K562 (cell line): ENCODE results near the gene FOSL2. TPM values are rescaled to one million over a fixed set of nuclear protein-coding genes. Genes with fewer than 3 reads are reported as not detected.

Source experiments
- ATAC-seq: fragments of 200-7000 bp; cut with Tn5 transposase; 3 replicates; pipeline ENCODE4 v1.9.1; 2020; ENCODE audit warnings: moderate library complexity
- BruUV-seq: library from RNA; stranded (reverse); fragments of 400-500 nt; replicated peaks from 2 replicates; lab custom pipeline; 2021; lab: Mats Ljungman, UMichigan
- CTCF ChIA-PET: fragments of 300-600 bp; formaldehyde crosslinking; extraction: SDS; loops from one replicate; lab custom pipeline; 2021; ENCODE audit warnings: low intra/inter-chr PET ratio; lab: Yijun Ruan, JAX
- POLR2A ChIA-PET: fragments of 300-600, 350-650 bp; sonication (Branson Sonifier 250); formaldehyde crosslinking; extraction: SDS; loops from one replicate; lab custom pipeline; 2021; ENCODE audit warnings: antibody characterized with exemption, inconsistent platforms; lab: Yijun Ruan, JAX
- DNase-seq, 4 experiments: peaks; one replicate each; pipeline versions ENCODE4 v3.0.0 to v3.0.0-alpha.2; 2011 to 2018; ENCODE audit warnings: low spot score in 3 of 4, mixed read lengths in 3 of 4; ENCODE audit errors: extremely low read depth in 1 of 4
- FAIRE-seq: peaks from 2 replicates; lab custom pipeline; 2011; peaks lifted over from hg19 to GRCh38; lab: Jason Lieb, UNC
- H2AFZ ChIP-seq: 2 replicates; pipeline ENCODE4 v1.6.0; 2011; ENCODE audit warnings: low read depth, low read length, control low read depth, inconsistent platforms
- H3K27ac ChIP-seq: fragments of 200-600 bp; 3 replicates; pipeline ENCODE4 v1.8.0; 2011; ENCODE audit warnings: low read depth, mild to moderate bottlenecking, control low read depth, inconsistent platforms, low read length, moderate library complexity, mixed read lengths; ENCODE audit errors: extremely low read depth
- H3K27me3 ChIP-seq, 2 experiments: fragments of 300-600 bp in 1 of 2; 2 replicates in 1 of 2; 3 replicates in 1 of 2; pipeline versions ENCODE4 v1.6.0 to v1.8.0; 2011; ENCODE audit warnings: inconsistent platforms in 2 of 2, low read length in 2 of 2, mild to moderate bottlenecking in 1 of 2, mixed read lengths in 1 of 2, moderate library complexity in 1 of 2; ENCODE audit not compliant: control insufficient read depth in 2 of 2, insufficient read depth in 2 of 2
- H3K36me3 ChIP-seq: fragments of 300-600 bp; 3 replicates; pipeline ENCODE4 v1.8.0; 2011; ENCODE audit warnings: mild to moderate bottlenecking, low read length, inconsistent platforms; ENCODE audit not compliant: control insufficient read depth, insufficient read depth
- H3K4me1 ChIP-seq, 2 experiments: fragments of 200-600 bp in 1 of 2; replicated peaks in 1 of 2; 2 replicates in 1 of 2; 3 replicates in 1 of 2; pipeline versions ENCODE4 v1.5.1 to v1.8.0; 2011; ENCODE audit warnings: inconsistent platforms in 2 of 2, low read length in 2 of 2, mild to moderate bottlenecking in 1 of 2, mixed read lengths in 1 of 2, moderate library complexity in 1 of 2; ENCODE audit not compliant: control insufficient read depth in 2 of 2, insufficient read depth in 2 of 2
- H3K4me2 ChIP-seq: 2 replicates; pipeline ENCODE4 v1.6.1; 2011; ENCODE audit warnings: low read length, control low read depth, inconsistent platforms, mixed read lengths; ENCODE audit not compliant: insufficient read depth
- H3K4me3 ChIP-seq: fragments of 200-600 bp; sonication (generic), shearing (Covaris generic); 2 replicates; pipeline ENCODE4 v1.5.1; 2016; ENCODE audit warnings: control low read depth, inconsistent platforms
- H3K79me2 ChIP-seq: fragments of 200-600 bp; 3 replicates; pipeline ENCODE4 v1.8.0; 2011; ENCODE audit warnings: low read length, inconsistent platforms; ENCODE audit not compliant: control insufficient read depth, insufficient read depth
- H3K9ac ChIP-seq, 2 experiments: 2 replicates each; pipeline versions ENCODE4 v1.6.0 to v1.6.1; 2011; ENCODE audit warnings: low read depth in 2 of 2, low read length in 2 of 2, control low read depth in 1 of 2, inconsistent platforms in 1 of 2, mild to moderate bottlenecking in 1 of 2, mixed read lengths in 1 of 2; ENCODE audit not compliant: insufficient read depth in 1 of 2
- H3K9me1 ChIP-seq: one replicate; pipeline ENCODE4 v1.6.0; 2011; ENCODE audit warnings: inconsistent platforms, mild to moderate bottlenecking, low read length, moderate library complexity; ENCODE audit not compliant: control insufficient read depth, insufficient read depth
- H3K9me3 ChIP-seq: replicated peaks from 2 replicates; pipeline ENCODE4 v1.5.1; 2011; ENCODE audit warnings: low read depth, low read length, inconsistent platforms; ENCODE audit not compliant: control insufficient read depth, insufficient read depth
- H4K20me1 ChIP-seq: replicated peaks from 2 replicates; pipeline ENCODE4 v1.6.1; 2011; ENCODE audit warnings: low read length, inconsistent platforms, mixed read lengths; ENCODE audit not compliant: control insufficient read depth, insufficient read depth
- CHAMP1 ChIP-seq: fragments of 450-650 bp; IDR thresholded peaks from 2 replicates; pipeline ENCODE4 v1.6.1; 2016; ENCODE audit warnings: mild to moderate bottlenecking
- FOXP1 ChIP-seq: sonication (generic); formaldehyde crosslinking; IDR thresholded peaks from 2 replicates; pipeline ENCODE4 v1.8.0; 2022; ENCODE audit warnings: mild to moderate bottlenecking, missing genetic modification reagents
- GTF2B ChIP-seq: IDR thresholded peaks from 2 replicates; pipeline ENCODE4 v1.6.1; 2011; ENCODE audit not compliant: insufficient read length; ENCODE audit errors: extremely low read depth
- GTF2E2 ChIP-seq: fragments of 200-800 bp; sonication (Bioruptor generic); IDR thresholded peaks from 2 replicates; pipeline ENCODE4 v1.6.1; 2016; ENCODE audit warnings: missing genetic modification characterization, missing compliant biosample characterization
- NFATC3 ChIP-seq: fragments of 450-650 bp; IDR thresholded peaks from 2 replicates; pipeline ENCODE4 v1.6.1; 2017; ENCODE audit warnings: mild to moderate bottlenecking
- POLR3A ChIP-seq: IDR thresholded peaks from 2 replicates; pipeline ENCODE4 v1.6.1; 2011; ENCODE audit warnings: borderline replicate concordance, mild to moderate bottlenecking, moderate library complexity; ENCODE audit not compliant: insufficient read length, insufficient read depth; ENCODE audit errors: extremely low read depth
- TEAD1 ChIP-seq, 2 experiments: fragments of 450-650 bp in 1 of 2; sonication (generic) in 1 of 2; formaldehyde crosslinking; IDR thresholded peaks; 2 replicates each; pipeline versions ENCODE4 v1.4.0 to v1.8.0; 2020 to 2022; ENCODE audit warnings: mild to moderate bottlenecking in 2 of 2, missing genetic modification reagents in 1 of 2
- ZNF431 ChIP-seq: sonication (generic); formaldehyde crosslinking; IDR thresholded peaks from 2 replicates; pipeline ENCODE4 v1.8.0; 2022; ENCODE audit warnings: mild to moderate bottlenecking, missing genetic modification reagents
- ZNF696 ChIP-seq: fragments of 250-450 bp; sonication (Bioruptor Pico); conservative IDR thresholded peaks from 2 replicates; pipeline ENCODE4 v1.4.0; 2020; ENCODE audit warnings: mild to moderate bottlenecking, moderate library complexity
- WGBS: fragments of 100-300 bp; shearing (Covaris generic); methylation state at CpG from one replicate; pipeline ENCODE4 v1.1.6; 2016; ENCODE audit warnings: low coverage, mixed read lengths; ENCODE audit not compliant: insufficient coverage; ENCODE audit errors: missing lambda C conversion rate; 5-methylcytosine and 5-hydroxymethylcytosine counted together
- in situ Hi-C: fragments of 300-500 bp; cut with MboI; formaldehyde crosslinking; loops from 4 replicates; pipeline ENCODE4 v1.15.0; 2018; ENCODE audit warnings: inconsistent platforms, mixed read lengths
- intact Hi-C: fragments of 100-400 bp; cut with micrococcal nuclease; formaldehyde crosslinking; loops from 2 replicates; pipeline ENCODE4 v1.14.2; 2022
- polyA plus RNA-seq, 8 experiments: library from polyadenylated mRNA; depleted of rRNA in 4 of 8; stranded (reverse) in 5 of 8; unstranded in 3 of 8; fragments of >200 nt; fragmentation: Nextera tagmentation in 2 of 8; fragmentation: Illumina TruSeq in 1 of 8; extraction: Ambion mirVana in 2 of 8; extraction: Trizol in 1 of 8; gene quantifications; 2 replicates each; pipeline versions ENCODE4 v1.2.1 to v1.2.3, GENCODE V29; 2011 to 2014; ENCODE audit warnings: inconsistent platforms in 1 of 8, missing spikeins in 1 of 8
- total RNA-seq, 7 experiments: library from RNA; depleted of rRNA in 6 of 7; stranded (reverse); fragments of >200 nt in 6 of 7; fragmentation: Illumina TruSeq in 2 of 7; extraction: Trizol in 2 of 7; gene quantifications; 2 replicates each; pipeline versions ENCODE4 v1.2.1 to v1.2.3, GENCODE V29; 2011 to 2021; ENCODE audit warnings: low replicate concordance in 1 of 7

Gene FOSL2
- total and polyA plus RNA-seq, 9 of the 15 experiments (the other 6 are each of a cell fraction or from before 2014, with no cell fraction given): 0.04 to 2.9 (median 0.80) TPM

- no peaks in the 10 kb centered on the region for H3K79me2 ChIP-seq
- ChIA-PET POLR2A (interaction anchor here (0.7 kb wide), 1 partner anchor 9 kb away, joined by 3 read pairs; no protein-coding TSS in a partner anchor), CTCF (no interaction called here)
- peak; percentile 50; the same call in 1 of the 2 replicates for TF ChIP-seq FOXP1 (CRISPR knock-in tag)
- TF ChIP-seq TEAD1 (CRISPR knock-in tag; IDR thresholded peaks at IDR 0.05): 0 out of 4 replicates have a peak, but pooled peaks of 1 of the 2 experiments have one; percentile 26
- TF ChIP-seq GTF2B: no peak
- no peak for TF ChIP-seq CHAMP1
- no peak for TF ChIP-seq POLR3A
- no peak for TF ChIP-seq NFATC3
- TF ChIP-seq ZNF696 (CRISPR knock-in tag): no peak
- 0 out of 2 replicates have a peak, but pooled peaks have one; percentile 61 for TF ChIP-seq GTF2E2 (tag)
- TF ChIP-seq ZNF431: no peak
- peak overlapping the region; percentile 56; the same call in 1 of the 2 replicates for H3K4me2 ChIP-seq
- intact Hi-C loops (loop anchor here (2.0 kb wide), 1 partner anchor 32 kb away; no protein-coding TSS in a partner anchor), in situ Hi-C loops (no loop called here)
- ATAC-seq (no peak), FAIRE-seq (no peak), DNase-seq (no peak)
- H3K4me1 ChIP-seq: peaks cover 64 to 69% of the 10 kb centered on the region in 2 experiments
- H3K9ac ChIP-seq: peak overlapping the region; percentile 58 to 73
- no peaks in the 10 kb centered on the region for H4K20me1 ChIP-seq
- H3K9me1 ChIP-seq: peaks cover 6% of the 10 kb centered on the region
- no peak overlapping the region for H3K4me3 ChIP-seq
- H2AFZ ChIP-seq: peak overlapping the region; percentile 98
- H3K27ac ChIP-seq: peak overlapping the region; percentile 74
- no peaks in the 10 kb centered on the region for H3K36me3 ChIP-seq
- H3K27me3 ChIP-seq: no peaks in the 10 kb centered on the region
- no peaks in the 10 kb centered on the region for H3K9me3 ChIP-seq
- BruUV-seq: no TSS peak
- WGBS: 75% methylated on average over 6 of the region's 7 CpGs
Measured at GRCh38 chr2:28358668-28359201, 33.9 kb upstream of the FOSL2 start.
